ENCODE results near the gene CHRND.

The CHRND gene

GRCh38 chr2:232525791-232526371 lies at the start of gene CHRND:
TSS of gene CHRND (plus strand) at chr2:232526160. CDS start at chr2:232526216, 56 bp downstream.
- DNase-seq: no peak

- DNase-seq: no peak
Observed at GRCh38 chr2:232476791-232477190, 49.2 kb upstream of the CHRND start.

GRCh38 chr2:232477751-232478510 lies 48.0 kb upstream of the CHRND start:
- DNase-seq: no peak

GRCh38 chr2:232478571-232479340 lies 47.2 kb upstream of the CHRND start:
- no peak for DNase-seq

- no peak for DNase-seq
Observed at GRCh38 chr2:232479341-232480200, 46.4 kb upstream of the CHRND start.

GRCh38 chr2:232480201-232481190 lies 45.5 kb upstream of the CHRND start:
- no peak for DNase-seq

- no peak for DNase-seq
Observed at GRCh38 chr2:232481322-232482140, 44.4 kb upstream of the CHRND start.

GRCh38 chr2:232482301-232483238 lies 43.4 kb upstream of the CHRND start:
- DNase-seq: no peak

GRCh38 chr2:232483311-232483922 lies 42.5 kb upstream of the CHRND start:
- no peak for DNase-seq

GRCh38 chr2:232483923-232484627 lies 41.9 kb upstream of the CHRND start:
- no peak for DNase-seq

- DNase-seq: no peak
Observed at GRCh38 chr2:232484628-232485347, 41.2 kb upstream of the CHRND start.

GRCh38 chr2:232485348-232485756 lies 40.6 kb upstream of the CHRND start:
- no peak for DNase-seq

- no peak for DNase-seq
Observed at GRCh38 chr2:232485757-232486557, 40.0 kb upstream of the CHRND start.

GRCh38 chr2:232486558-232487384 lies 39.2 kb upstream of the CHRND start:
- DNase-seq: no peak

GRCh38 chr2:232487385-232488096 lies 38.4 kb upstream of the CHRND start, which contains the start of gene ECEL1:
TSS of gene ECEL1 (minus strand) at chr2:232487834. CDS start at chr2:232486653, 1,181 bp downstream.
- DNase-seq: no peak
